SW 1271 (cell line): ENCODE data around the gene BAHCC1.
"Not testable (repeated sequence)": the region's sequence is repeated elsewhere in the genome, so short reads cannot be mapped to it uniquely, and the experiment has no call there.

Source experiments
- DNase-seq, 2 experiments: peaks; one replicate each; lab custom pipeline; 2025; lab: John Stamatoyannopoulos, UW

BAHCC1 gene

DNA sequence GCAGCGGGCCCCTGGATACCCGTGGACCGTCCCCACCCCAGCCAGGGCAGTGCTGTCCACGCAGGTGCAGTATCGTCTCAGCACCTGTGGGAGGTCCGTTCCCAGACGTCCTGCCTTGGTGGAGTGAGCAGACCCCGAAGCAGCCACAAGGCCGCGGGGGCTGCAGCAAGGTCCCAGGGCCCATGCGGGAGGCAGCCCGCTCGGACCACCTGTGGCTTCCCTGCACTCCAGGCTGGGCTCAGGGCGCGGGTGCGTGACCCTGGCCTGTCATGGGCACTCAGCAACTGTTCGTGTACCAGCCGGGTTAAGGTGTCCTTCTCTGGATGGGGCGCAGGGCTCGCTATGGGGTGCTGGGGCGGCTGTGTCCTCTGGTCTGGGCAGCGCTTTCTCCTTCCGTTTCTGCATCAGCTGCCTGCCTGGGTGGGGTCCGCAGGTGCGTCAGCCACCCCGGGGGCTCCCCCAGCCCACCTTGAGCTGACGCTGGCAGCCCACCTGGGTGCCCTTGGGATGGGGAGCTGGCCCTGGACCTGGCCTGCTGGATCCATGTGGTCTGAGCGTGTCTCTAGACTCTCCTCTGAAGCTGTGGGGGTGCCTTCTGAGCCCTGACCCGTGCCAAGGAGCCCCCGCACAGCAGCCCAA, 18.4 kb downstream of the BAHCC1 start:
- DNase-seq: no peak

DNA sequence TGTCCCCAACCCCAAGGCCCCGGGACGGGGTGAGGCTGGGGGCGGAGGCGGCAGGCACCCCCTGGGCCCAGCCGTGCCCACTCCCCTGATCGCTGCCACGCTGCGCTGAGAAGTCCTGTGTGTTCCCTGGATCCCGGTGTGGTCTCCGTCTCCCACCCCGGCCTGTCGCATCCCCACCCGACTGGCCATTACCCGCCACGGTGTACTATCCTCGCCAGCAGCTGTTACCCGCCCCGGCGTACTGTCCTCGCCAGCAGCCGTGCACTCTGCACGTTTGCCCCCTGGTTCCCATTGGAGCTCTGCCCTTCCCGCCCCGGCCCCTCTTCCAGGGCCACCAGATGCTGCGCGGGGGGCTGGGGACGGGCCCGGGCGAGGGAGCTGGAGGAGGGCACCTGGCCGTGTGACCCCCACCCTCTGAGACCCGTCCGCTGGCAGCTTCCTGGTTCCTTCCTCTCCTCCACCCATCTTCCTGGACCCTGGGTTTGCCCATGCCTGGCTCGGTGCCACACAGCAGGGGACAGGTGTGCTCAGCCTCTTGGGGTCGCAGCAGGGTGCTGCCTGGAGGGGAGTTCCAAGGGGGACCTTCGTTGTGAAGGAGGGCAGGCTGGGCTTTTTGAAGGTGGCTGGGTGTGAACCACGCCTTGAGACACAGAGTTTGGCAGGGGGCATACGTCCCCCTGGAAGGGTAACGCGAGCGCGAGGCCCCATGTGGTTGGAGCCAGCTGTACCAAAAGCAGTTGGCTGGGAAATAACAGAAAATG, 19.7 kb downstream of the BAHCC1 start:
- DNase-seq: no peak

DNA sequence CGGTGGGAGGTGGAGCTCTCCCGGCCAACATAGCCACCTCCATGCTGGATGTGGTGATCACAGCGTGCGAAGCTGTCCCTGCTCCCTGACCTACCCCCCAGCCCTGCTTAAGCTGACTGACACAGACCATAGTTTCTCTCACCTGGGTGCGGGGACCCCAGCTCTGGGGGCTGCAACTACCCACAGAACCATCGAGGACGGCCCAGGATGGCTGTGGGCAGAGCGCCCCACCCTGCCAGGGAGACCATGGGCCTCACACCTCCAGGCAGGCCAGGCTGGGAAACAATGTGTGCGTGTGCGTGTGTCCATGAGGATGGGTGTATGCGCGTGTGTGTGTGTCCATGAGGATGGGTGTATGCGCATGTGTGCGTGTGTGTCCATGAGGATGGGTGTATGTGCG, 20.4 kb downstream of the BAHCC1 start:
- no peak for DNase-seq

DNA sequence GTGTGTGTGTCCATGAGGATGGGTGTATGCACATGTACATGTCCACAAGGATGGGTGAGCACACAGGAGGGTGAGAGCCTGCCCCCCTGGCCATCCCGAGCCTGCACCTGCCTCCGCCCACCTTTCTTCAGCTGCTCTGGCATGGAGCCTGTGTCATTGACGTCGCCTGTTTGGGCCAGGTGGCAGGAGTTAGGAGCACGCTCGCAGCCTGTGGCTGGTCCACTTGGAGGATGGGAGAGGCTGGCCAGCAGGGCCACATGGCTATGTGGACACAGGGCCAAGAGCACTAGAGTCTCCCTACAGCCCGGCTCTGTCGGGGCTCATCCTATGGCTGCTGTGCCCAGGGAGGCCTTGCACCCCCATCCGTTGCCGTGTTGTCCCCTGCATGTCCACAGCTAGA, 21.4 kb downstream of the BAHCC1 start:
- DNase-seq: no peak

DNA sequence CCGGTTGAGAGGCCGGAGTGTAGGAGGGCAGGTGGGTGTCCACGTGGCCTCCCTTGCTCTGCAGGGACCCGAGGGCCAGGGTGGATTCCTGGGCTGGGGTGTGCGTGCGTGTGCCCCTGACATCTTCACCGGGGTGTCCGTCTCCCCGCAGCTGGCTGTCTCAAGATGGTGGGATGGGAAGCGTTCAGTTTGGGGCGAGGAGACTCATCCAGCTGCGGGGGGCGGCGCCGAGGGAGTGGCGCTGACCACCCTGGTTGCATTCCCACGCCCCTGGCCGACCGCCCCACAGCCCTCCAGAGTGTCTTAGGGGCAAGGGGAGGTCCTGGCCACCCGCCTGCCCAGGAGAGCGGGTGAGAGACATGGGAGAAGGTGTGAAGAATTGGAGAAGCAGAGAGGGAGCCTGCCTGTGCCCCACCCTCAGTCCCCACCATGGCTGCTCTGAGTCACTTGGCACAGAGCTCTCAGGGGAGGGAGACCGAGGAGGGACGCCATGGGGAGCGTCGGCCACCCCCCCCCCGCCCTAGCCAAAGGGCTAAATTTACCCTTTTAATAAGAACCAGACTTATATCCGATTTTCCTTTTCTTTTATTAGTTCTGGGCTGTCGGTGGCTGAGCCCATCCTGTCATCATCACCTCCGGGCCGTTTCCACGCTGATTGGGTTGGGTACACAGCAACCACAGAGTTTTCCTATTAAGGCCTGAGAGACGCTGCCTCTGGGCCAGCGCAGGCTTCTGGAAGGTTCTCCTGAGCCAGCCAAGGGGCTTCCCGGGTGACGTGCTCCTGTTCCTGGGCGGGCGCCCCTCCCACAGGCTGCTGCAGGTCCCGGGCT, 22.0 kb downstream of the BAHCC1 start:
- DNase-seq: no peak

DNA sequence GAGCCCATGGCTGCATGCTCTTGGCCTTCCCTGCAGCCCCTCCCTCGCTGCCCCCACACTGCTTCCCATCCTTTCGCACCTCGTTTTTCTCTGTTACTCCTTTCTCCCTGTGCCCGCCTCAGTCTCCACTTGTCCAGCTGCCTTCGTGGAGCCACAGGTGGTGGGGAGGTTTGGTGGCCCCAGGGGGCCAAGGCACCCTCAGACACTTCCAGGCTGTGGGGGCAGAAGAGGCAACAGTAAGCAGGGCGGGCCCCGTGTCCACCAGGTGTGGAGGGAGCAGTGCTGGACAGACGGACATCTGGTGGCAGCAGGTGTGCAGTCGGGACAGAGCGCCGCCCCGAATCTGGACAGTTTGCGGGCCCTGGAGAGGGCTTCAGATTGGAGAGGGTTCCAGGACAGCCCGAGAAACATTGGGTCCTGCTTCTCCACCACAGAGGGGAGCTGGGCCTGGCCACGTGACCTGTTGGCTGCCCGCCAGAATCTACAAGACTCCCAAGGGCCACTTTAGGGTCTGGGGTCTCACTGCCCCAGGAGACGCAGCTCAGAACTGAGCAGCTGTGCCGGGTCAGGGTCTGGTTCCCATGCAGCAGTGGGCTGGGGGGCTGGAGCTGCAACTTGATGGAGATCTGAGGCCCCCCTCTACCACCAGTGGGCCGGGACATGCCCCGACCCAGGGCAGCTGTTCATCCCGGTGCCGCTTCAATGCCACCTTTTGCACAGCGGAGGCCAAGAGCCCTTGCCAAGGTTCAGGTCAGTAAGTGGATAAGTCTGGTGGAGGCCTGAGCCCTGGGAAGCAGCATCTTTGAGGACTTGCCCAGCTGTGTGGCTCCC, 22.8 kb downstream of the BAHCC1 start:
- no peak for DNase-seq

DNA sequence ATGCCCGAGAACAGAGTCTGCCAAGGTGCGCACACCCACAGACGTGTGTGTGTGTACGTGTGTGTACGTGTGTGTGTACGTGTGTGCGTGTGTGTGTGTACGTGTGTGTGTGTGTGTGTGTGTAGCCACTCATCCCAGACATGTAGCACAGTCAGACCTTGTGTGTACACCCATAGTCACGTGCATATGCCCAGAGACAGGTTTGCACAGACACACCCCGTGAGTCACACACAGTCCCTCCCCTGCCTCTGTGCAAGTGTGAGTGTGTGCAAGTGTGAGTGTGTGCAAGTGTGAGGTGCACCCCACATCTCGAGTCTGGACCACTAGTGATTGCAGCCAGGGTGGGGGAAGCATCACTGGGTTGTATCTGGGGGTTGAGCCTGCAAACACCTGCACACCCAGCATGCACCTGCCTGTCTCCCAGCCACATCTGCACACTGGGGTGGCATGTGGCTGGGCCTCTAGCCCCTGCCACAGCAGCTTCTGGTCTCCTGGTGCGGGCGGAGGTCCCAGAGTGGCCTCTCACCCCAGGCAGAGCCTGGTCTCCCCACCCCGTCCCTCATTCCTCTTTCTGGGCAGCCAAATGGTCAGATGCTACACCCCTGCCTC, 23.6 kb downstream of the BAHCC1 start:
- no peak for DNase-seq

DNA sequence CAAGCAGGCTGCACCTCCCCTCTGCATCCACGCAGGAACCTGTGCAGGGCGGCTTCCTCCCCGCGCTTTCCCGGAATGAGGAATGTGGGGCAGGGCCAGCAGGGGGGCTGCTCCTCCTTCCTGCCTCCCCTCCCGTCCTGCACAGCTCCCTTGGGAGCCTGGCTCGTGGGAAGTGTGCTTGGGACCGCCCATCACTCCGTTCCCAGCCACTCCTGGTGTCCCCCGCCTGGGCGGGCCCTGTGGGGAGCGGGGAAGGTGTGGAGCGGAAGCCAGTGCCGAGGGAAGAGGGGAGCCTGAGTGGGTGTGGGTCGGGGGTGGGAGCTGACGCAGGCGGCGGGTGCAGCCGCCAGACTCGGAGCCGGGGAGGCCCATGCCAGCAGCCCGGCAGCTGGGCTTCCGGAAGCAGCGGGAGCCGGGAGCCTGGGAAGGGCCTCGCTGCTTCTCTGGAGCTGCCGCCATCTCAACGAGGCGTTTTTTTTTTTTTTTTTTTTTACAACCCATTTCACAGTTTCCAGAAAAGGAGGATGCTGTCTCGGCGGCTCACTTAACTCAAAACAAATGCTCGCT, 24.1 kb downstream of the BAHCC1 start:
- peak in 1 of 2 experiments; percentile 45 for DNase-seq

DNA sequence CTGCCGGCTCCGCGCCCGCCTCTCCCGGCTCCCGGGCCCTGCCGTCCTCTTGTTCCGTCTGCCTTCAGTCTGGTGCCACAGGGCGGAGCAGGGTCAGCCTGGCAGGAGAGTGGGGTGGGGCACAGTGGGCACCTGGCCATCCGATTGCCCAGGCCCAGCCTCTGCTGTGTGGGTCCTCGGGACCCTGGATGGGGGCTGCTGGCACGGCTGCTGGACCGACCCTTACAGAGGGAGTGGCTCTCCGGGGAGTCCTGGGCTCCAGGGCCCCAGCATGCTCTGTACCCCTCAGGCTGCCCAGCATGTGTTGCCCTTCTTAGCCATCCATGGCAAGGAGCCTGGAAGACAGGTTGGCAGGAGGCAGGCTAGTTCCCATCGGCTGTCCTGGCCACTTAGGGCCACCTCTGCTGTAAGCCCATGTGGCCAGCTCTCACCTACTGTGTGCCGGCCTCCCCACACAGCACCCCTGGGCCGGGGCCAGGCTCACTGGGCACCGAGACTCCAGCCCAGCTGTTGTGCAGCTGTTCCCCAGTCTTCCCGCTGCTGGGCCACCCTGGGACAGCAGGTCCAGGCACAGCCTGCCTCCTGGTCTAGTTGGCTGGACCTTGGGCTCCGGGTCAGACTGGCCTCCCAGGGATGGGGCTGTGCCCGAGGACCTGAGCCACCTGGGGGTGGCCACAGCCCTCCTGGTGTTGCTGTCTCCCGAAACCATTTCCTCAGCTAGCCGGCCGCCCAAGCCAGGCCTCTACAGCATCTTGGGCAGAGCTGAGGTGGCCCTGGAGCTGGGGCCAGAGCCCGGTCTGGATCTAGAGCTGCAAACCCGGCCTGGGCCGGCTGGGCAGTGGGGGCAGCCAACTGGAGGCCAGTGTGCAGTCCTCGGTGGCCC, 24.9 kb downstream of the BAHCC1 start:
- DNase-seq: no peak

DNA sequence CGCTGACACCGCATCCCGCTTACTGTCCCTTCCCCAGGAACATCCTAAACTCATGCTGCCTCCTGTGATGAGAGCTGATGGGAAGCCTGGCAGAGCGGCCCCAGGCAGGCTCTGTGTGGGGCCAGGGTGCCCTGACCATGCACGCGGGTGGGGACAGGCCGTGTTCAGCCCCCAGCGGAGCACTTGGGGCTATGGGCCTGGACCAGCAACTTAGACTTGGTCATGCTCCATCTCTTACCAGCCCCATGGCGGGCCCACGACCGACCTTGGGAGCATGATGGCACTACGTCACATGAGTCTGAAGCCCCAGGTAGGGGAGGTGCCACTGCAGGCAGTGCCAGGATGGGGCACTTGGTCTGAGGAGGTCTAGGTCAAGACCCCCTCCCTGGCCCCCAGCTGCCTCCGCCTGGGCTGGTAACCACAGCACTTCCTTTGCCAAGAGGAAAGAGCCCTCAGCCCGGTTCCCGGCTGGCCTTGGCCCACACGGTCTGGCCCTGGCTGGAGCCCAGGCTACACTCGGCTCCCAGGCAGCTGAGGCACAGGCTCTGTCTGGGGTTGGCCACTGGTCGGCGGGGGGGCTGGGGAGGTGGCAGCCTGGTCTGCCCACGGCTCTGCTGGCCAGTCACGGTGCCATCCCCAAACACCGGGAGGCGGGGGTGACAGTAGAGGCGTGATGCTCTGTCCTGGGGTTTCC, 25.7 kb downstream of the BAHCC1 start:
- no peak for DNase-seq

DNA sequence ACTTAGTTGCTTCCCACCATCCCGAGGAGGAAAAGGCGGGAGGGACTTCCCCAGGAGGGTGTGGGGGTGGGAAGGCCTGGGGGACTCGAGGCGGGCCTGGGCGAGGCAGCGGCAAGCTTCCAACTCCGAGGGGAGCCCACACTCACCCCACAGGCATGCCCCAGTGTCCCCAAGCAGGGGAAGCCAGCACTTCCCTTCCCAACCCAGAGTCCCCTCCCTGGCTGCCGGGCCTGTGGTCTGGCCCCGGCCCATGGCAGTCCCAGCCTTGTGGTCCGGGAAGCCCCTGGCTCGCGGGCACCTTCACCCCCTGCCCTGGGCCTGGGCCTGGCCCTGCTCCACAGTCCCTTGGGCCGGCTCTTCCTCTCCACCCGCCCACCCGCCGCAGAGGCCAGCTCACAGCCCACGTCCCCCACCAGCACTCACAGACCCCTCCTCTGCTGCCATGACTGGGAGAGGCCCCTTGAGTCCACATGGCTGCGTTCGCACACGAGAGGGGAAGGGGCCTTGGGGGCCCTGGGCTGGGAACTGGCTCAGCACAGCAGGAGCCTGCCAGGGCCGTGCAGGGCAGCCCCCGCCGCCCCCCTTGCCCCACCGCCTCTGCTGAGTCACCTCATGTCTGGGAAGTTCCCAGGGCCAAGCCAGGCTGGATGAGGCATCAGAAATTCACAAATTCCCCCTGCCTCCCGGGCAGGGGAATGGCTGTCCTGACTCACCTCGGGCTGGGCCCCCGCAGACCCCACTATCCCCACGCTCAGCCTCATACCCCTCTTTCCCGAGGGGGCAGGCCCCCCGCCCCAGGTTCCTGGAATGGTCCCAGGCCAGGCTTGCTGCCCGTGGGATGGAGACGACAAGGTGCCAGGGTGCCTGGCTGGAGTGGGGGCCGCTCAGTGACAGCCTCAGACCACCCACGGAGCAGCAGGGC, 27.8 kb downstream of the BAHCC1 start:
- DNase-seq: peak in 1 of 2 experiments; percentile 51

DNA sequence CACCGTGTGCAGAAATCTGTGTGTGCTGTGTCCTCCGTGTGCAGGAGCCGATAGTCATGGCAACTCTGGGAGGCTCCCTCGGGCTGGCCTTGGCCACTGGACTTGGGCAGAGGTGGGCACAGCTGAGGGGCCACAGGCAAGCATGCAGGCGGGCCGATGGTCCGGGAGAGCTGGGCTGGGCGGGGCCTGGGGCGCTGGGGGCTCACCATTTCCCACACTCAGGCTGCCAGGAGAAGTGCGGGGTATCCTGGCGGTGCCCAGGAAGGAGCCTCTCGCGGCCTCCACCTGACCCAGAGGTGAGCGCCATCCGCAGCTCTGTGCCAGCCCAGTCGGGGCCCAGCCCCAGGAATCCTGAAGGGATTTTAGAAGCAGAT, 28.4 kb downstream of the BAHCC1 start:
- no peak for DNase-seq

DNA sequence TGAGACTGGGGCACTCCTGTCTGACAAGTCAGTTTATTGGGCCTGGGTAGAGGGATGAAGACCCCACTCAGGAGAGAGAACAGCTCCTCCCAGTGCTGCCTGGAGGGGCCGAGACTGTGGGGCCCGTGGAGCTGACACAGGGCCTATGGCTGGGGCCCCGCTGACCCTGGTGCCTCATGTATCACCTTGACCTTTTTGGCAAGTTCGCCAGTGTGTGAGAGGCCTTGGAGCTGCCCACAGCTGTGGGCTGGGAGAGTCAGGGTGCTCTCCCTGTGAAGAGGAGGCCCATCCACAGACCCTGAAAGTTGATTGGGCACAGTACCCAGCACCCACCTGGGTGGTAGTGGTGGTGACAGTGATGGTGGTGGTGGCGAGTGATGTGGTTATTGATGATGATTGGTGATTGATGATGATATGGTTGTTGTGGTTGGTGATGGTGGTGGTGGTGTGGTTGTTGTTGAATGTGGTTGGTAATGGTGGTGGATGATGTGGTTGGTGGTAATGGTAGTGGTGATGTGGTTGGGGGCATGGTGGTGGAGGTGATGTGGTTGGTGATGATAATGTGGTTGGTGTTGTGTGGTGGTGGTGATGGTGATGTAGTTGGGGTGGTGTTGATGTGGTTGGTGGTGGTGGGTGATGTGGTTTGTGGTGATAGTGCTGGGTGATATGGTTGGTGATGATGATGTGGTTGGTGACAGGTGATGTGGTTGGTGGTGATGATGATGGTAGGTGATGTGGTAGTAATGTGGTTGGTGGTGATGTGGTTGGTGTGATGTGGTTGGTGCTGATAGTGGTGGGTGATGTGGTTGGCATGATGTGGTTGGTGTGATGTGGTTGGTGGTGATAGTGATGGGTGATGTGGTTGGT, 29.1 kb downstream of the BAHCC1 start:
- no peak for DNase-seq

DNA sequence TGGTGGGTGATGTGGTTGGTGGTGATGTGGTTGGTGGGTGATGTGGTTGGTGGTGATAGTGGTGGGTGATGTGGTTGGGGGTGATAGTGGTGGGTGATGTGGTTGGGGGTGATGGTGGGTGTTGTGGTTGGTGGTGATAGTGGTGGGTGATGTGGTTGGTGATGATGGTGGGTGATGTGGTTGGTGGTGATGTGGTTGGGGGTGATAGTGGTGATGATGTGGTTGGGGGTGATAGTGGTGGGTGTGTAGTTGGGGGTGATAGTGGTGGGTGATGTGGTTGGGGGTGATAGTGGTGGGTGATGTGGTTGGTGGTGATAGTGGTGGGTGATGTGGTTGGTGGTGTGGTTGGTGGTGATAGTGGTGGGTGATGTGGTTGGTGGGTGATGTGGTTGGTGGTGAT, 29.8 kb downstream of the BAHCC1 start:
- DNase-seq: not testable (repeated sequence)

DNA sequence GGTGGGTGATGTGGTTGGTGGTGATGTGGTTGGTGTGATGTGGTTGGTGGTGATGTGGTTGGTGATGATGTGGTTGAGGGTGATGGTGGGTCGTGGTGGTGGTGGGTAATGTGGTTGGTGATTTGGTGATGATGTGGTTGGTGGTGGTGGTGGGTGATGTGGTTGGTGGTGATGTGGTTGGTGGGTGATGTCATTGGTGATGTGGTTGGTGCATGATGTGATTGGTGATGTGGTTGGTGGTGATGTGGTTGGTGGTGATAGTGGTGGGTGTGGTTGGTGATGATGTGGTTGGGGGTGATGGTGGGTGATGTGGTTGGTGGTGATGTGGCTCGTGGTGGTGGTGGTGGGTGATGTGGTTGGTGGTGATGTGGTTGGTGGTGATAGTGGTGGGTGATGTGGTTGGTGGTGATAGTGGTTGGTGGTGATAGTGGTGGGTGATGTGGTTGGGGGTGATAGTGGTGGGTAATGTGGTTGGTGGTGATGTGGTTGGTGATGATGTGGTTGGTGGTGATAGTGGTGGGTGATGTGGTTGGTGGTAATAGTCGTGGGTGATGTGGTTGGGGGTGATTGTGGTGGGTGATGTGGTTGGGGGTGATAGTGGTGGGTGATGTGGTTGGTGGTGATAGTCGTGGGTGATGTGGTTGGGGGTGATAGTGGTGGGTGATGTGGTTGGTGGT, 30.6 kb downstream of the BAHCC1 start:
- not testable (repeated sequence) for DNase-seq

DNA sequence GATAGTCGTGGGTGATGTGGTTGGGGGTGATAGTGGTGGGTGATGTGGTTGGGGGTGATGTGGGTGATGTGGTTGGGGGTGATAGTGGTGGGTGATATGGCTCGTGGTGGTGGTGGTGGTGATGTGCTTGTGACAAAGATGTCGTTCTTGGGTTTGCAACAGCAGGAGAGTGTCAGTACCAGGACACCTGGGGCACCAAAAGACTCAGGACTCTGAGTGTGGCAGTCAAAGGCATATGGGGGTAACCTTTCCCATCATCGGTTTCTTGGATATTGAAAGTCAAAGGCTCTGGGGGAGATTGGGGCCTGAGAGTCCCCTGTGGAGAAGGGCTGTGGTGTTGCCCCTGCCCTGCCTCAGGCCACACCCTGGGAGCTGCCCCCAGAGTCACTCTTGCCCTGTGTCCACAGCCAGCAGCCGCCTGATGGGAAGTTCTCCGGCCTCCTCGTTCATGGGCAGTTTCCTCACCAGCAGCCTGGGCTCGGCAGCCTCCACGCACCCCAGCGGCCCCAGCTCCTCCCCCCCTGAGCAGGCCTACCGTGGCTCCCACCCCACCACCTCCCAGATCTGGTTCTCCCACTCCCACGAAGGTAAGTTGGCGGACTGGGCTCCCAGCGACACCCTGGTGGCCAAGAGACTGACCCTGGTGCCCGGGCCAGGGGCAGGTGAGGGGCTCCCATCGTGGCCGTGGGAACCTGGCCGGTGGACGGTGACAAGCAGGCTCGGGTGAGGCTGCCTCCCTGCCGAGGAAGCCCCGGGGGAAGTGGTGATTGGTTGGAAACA, 31.3 kb downstream of the BAHCC1 start:
- no peak for DNase-seq
